Measurements from ENCODE around the gene TGIF1.
"Not testable (repeated sequence)": the region's sequence is repeated elsewhere in the genome, so short reads cannot be mapped to it uniquely, and the experiment has no call there.

The TGIF1 gene

GRCh38 chr18:3450012-3450798, at the start of gene TGIF1:
TSS of gene TGIF1 (plus strand) at chr18:3450172. CDS start at chr18:3450490, 318 bp downstream.
- DNase-seq: peak in 1 of 2 experiments; percentile 15

GRCh38 chr18:3400567-3401296, 49.2 kb upstream of the TGIF1 start:
- DNase-seq: no peak

- DNase-seq: no peak
Observed at GRCh38 chr18:3401669-3402620, 48.0 kb upstream of the TGIF1 start.

GRCh38 chr18:3402982-3403451, 47.0 kb upstream of the TGIF1 start:
- no peak for DNase-seq

- DNase-seq: no peak
Observed at GRCh38 chr18:3405713-3406112, 44.3 kb upstream of the TGIF1 start.

GRCh38 chr18:3408107-3408506, 41.9 kb upstream of the TGIF1 start:
- no peak for DNase-seq

- no peak for DNase-seq
Observed at GRCh38 chr18:3409811-3410210, 40.2 kb upstream of the TGIF1 start.

- DNase-seq: no peak
Observed at GRCh38 chr18:3410273-3410672, 39.7 kb upstream of the TGIF1 start.

GRCh38 chr18:3410876-3411275, 39.1 kb upstream of the TGIF1 start:
- not testable (repeated sequence) for DNase-seq

- DNase-seq: no peak
Observed at GRCh38 chr18:3411327-3411726, 38.6 kb upstream of the TGIF1 start.

GRCh38 chr18:3411854-3412268, 38.1 kb upstream of the TGIF1 start:
- DNase-seq: no peak

GRCh38 chr18:3412528-3412927, 37.4 kb upstream of the TGIF1 start:
- not testable (repeated sequence) for DNase-seq

GRCh38 chr18:3415110-3415509, 34.9 kb upstream of the TGIF1 start:
- no peak for DNase-seq

GRCh38 chr18:3418083-3418482, 31.9 kb upstream of the TGIF1 start:
- no peak for DNase-seq

- no peak for DNase-seq
Observed at GRCh38 chr18:3420919-3421279, 29.1 kb upstream of the TGIF1 start.

- no peak for DNase-seq
Observed at GRCh38 chr18:3422905-3423304, 27.1 kb upstream of the TGIF1 start.

- no peak for DNase-seq
Observed at GRCh38 chr18:3424280-3424890, 25.6 kb upstream of the TGIF1 start.

GRCh38 chr18:3425030-3425429, 24.9 kb upstream of the TGIF1 start:
- DNase-seq: no peak

GRCh38 chr18:3425446-3425845, 24.5 kb upstream of the TGIF1 start:
- no peak for DNase-seq

- no peak for DNase-seq
Observed at GRCh38 chr18:3426074-3426473, 23.9 kb upstream of the TGIF1 start.

GRCh38 chr18:3427944-3428343, 22.0 kb upstream of the TGIF1 start:
- DNase-seq: no peak

- no peak for DNase-seq
Observed at GRCh38 chr18:3429121-3429520, 20.9 kb upstream of the TGIF1 start.

GRCh38 chr18:3434685-3435084, 15.3 kb upstream of the TGIF1 start:
- no peak for DNase-seq
